NCI-H2081 treated with DMSO at 0.1 percent for 48 hours (cell line): ENCODE data around the gene ALDH6A1.
"Not testable (repeated sequence)": the region's sequence is repeated elsewhere in the genome, so short reads cannot be mapped to it uniquely, and the experiment has no call there.

Experiments
- DNase-seq: peaks from one replicate; lab custom pipeline; 2025; lab: John Stamatoyannopoulos, UW

Gene ALDH6A1

DNA sequence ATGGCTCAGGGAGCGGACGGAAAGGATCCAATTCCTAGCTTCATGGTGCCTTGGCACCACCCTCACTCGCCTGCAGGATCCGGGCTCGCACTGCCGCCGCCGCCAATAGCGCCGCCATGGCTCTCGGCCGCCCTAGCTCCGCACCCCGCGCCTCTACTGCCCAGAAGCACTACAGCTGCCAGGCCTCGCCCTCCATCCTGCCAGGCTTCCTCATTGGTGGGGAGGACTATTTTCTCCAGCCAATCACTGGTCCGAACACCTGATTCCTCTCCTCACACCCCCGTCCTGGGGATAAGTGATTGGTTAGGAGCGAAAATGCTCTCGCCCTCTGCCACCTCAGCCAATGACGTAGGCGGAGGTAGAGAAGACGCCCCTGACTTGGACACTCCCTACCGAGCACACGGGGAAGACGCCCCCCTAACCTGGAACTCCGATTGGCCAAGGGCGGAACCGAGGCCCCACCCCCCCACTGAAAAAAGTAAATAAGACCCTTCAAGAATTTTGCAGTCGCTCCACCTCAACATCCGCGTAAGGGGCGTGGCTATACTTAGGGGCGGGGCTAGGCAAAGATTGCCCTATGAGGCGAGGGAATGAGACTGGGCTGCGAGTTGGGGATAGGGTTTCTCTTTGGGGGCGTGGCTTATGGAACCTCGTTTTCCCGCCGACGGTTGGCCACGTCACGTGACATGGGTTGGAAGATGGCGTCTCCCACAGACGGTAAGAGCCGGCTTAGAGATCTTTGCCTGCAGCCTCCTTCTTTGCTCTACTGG, at the start of gene ALDH6A1, which contains the start of gene LIN52:
Gene ALDH6A1, minus strand, starts transcription at position 177 of the 770 bp plus-strand sequence. Its CDS starts 59 bp downstream, at position 118.
Gene LIN52, plus strand, starts transcription at position 680 of the 770 bp plus-strand sequence. Its CDS starts 19 bp downstream, at position 699.
- DNase-seq: peak; percentile 99

DNA sequence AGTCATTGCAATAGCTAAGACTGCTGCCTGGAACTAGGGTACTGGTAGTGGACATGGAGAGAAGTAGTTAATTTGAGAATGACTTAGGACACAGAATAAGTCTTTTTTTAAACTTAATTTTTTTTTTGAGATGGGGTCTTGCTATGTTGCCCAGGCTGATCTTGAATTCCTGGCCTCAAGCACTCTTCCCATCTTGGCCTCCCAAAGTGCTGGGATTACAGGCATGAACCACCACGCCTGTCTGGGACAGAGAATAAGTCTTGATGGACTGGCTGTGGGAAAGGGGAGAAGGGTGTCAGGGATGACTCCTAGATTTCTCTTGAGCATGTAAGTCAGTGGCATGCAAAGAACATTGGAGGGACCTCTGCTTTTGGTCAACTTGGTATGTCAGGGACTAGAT, 43.4 kb upstream of the ALDH6A1 start:
- DNase-seq: no peak

DNA sequence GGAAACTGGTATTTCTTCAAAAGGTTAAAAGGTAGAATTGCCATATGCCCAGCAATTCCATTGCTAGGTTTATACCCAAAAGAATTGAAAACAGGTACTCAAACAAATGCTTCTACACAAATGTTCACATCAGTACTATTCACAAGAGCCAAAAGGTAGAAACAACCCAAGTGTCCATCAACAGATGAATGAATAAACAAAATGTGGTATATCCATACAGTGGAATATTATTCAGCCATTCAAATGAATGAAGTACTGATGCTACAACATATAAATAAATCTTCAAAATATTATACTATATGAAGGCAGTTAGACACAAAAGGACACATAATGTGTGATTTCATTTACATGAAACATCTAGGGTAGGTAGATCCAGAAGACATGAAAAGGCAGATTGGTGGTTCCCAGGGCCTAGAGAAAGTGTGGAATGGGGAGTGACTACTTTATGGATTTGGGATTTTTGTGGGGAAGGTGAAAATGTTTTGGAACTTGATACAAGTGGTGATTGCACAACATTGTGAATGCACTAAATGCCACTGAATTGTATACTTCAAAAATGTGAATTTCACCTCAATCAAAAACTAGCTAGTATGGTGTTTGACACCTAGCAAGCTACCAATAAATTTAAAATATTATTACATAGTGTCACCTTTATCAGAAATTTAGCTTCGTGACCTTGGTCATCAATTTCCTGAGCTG, 42.2 kb upstream of the ALDH6A1 start:
- DNase-seq: no peak

DNA sequence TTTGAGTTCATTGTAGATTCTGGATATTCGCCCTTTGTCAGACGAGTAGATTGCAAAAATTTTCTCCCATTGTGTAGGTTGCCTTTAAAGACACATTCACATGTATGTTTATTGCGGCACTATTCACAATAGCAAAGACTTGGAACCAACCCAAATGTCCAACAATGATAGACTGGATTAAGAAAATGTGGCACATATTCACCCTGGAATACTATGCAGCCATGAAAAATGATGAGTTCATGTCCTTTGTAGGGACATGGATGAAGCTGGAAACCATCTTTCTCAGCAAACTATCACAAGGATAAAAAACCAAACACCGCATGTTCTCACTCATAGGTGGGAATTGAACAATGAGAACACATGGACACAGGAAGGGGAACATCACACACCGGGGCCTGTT, 41.2 kb upstream of the ALDH6A1 start:
- DNase-seq: not testable (repeated sequence)

DNA sequence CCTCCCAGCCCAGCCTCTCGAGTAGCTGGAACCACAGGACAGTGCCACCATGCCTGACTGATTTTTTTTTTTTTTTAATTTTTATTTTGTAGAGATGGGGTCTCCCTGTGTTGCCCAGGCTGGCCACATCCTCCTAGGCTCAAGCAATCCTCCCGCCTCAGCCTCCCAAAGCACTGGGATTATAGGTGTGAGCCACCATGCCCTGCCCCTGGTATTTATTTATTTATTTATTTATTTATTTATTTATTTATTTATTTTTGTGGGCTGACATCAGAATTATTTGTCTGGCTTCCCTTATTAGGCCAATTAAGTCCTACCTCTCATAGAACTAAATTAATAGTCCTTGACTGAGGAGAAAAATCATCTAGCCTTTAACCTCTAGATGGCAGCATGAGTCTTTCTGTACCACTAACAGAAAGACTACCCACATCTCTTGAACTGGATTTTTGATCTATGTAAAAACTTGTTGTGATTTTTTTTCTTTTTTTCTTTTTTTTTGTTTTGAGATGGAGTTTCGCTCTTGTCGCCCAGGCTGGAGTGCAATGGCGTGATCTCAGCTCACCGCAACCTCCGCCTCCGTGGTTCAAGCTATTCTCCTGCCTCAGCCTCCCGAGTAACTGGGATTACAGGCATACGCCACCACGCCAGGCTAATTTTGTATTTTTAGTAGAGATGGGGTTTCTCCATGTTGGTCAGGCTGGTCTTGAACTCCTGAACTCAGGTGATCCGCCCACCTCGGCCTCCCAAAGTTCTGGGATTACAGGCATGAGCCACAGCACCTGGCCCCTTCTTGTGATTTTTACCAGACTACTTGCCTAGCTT, 27.4 kb upstream of the ALDH6A1 start:
- DNase-seq: not testable (repeated sequence)

DNA sequence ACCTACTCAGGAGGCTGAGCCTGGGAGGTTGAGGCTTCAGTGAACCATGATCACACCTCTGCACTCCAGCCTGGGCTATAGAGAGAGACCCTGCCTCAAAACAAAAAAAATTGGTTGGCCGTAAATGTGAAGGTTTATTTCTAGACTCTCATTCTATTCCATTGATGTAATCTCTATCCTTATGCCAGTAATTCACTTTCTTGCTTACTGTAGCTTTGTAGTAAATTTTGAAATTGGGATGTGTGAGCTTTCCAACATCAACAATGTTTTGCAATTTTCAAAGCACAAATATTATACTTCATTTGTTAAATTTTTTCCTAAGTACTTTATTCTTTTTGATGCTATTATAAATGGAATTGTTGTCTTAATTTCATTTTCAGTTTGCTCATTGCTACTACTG, 25.1 kb upstream of the ALDH6A1 start:
- DNase-seq: no peak

DNA sequence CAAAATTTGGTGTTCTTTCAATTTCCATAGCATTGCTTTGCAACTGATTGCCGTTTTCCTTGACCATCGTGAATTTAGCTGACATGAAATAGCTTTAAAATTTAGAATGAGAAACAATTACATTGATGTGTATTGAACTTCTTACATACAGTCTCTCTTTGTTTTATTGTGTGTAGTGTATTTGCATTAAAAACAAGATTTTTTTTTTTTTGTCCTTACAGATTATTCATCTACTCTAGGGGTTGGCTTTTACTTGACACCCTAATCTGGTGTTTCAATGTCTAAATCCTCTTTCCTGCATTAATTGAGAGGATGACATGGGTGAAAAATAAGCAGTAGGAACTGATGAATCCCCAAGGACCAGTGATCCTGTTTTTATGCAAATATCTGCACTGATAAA, 21.1 kb upstream of the ALDH6A1 start:
- no peak for DNase-seq

DNA sequence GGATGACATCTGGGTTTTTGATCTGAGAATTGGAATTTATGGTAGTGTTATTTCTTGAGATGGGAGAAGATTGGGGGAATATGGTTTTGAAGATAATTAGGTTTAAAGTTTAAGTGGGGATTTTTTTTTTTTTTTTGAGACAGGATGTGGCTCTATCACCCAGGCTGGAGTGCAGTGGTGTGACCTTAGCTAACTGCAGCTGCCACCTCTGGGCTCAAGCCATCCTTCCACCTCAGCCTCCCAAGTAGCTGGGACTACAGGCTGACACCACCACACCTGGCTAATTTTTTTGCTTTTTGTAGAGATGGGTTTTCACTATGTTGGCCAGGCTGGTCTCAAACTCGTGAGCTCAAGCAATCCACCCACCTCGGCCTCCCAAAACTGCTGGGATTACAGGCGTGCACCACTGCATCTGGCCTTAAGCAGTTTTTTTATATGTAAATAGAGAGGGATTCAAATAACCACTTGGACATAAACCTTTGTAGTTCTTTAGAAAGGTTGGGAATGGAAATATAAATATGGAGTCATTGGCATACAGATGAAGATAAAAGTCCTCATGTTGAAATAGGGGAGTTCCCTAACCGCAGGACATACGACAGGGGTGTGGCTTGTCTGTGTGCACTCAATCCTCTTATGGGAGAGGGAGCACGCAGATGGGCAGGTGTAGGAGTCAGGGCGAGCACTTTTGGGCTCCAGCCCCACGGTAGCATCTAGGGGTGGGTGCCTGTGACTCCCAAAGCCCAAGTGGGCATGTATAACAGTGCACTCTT, 5.2 kb upstream of the ALDH6A1 start:
- DNase-seq: no peak

DNA sequence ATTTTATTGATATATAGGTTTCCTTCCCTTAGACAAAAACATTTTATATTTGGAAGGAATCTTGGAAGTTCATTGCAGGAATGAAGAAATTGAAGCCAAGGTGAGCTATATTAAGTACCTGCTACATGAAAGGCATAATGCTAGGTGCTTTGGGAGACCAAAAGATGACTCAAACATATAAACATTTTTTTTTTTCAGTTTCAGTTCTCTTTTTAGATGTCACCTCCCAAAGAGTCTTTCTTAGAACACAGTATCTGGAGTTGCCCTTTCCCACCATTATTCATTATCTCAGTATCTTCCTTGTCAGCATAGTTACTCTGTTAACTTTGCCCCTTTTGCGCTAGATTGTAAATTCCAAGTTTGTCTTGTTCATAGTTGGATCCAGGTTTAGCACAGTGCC, 1.6 kb upstream of the ALDH6A1 start:
- no peak for DNase-seq

DNA sequence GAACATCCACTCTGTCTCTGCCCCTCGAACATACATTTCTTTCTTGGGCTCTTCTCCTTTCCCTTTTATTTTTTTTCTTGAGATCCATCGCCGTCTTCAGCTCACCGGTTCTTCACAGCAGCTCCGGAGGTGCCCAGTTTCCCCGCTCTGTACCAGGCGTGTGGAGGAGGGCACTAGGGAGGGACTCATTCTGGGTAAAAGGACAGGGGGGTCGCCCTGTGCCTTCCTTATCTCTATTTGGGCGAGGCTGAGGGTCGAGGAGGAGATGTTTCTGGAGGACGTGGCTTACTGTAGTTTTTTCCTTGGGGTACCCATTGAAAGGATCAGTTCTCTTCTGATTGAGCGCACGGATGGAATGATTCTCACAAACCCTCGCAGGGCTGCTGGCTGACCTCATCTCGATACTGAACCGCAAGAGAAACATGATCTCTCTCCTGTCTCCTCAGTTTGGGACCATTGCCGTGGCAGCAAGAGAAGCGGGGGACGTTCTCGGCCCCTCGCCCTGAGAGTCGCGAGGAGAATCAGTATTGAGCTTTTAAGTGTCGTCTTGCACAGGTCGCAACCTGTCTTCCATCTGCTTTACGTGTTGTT, 889 bp upstream of the ALDH6A1 start:
- no peak for DNase-seq

DNA sequence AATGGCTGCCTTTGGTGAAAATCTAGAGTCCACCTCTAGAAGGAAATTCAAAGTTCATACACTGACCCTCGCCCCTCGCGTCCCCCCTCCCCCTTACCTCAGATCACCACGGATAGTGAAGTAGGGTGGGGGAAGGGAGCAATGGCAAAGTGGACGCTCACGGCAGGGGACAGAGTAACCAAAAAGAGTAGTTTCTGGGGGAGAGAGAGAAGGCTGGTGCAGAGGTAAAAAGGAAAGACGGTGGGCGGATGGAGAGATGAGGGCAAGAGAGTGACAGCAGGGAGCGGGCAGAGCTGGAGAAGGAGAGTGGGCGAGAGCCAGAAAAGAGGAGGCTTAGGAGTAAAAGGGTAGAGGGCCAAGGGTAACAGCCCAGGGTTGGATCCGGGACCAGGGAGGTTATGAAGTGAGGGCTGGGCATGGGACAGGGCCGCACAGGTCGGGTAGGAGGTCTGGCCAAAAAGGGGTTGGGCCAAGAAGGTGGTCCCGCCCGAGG, 423 bp downstream of the ALDH6A1 start:
- no peak for DNase-seq

DNA sequence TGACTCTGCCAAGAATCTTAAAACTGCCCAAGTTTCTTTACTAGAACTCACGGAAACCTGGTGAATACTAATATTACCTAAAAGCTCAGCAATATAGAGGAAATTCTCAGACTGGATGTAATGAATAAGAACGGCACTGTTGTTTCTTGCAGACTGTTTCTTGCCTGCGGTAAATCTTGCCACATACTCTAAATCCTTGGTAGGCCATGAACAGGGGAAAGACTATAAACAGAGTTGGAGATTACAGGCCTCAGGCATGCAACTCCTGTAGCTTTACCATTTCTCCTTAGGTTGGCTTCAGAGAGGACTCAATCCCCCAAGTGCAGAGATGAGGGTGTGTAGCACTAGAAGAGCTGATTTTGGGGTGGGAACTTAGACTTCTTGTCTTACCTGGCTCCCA, 1.1 kb downstream of the ALDH6A1 start:
- DNase-seq: no peak

DNA sequence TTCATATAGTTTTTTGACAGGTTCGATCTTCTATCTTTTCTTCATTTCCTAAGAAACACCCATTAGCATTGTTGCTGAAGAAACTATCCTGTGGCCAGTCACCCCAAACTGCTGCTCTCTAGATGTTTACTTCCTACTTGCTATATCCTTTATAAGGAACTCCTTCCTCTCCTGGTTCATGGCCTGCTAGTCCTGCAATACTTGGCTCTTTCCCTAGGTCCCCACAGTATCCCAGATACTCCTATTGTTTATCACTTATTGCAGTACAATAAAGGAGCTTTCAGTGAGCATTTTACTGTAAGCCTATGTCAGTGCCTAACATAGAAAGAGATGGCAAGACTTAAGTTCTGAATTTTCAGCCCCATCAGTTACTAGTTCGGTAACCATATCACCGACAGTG, 2.8 kb downstream of the ALDH6A1 start:
- DNase-seq: no peak

DNA sequence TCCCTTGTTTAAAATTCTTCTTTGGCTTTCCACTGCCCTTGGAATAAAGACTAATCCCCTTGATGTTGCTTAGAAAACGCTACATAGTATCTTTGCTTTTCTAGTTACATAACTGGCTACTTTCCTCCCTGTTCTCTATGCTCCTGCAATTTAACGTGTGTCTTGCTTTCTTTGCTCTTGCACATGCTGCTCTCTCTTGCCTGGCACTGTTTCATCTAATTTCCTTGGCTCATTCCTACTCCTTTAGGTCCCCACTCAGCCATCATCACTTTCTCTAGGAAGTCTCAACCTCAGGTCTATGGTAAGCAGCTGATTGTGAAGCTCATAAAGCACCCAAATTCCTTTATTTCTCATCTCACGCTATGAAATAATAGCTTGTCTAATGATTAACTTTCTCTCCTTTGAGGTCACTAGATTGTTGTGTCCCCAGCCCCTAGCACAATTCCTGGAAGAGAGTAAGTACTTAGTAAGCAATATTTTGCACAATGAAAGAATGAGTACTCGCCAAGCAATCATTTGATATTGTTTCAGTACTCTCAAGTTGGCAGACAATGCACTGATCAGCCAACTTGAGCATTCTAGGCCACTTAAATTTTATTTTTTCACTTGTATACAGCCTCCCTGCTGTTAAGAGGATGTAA, 3.3 kb downstream of the ALDH6A1 start:
- no peak for DNase-seq

DNA sequence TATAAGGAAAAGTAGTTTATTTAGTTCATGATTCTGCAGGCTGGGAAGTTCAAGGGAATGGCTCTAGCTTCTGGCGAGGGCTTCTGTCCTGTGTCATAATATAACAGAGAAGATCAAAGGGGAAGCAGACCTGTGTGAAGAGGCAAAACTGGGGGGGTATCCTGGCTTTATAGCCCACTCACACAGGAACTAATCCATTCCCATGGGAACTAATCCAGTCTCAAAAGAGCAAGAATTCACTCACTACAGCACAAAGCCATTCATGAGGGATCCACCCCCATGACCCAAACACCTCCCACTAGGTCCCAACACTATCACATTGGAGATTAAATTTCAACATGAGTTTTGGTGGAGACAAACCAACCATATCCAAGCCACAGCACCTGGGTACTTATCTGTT, 6.9 kb downstream of the ALDH6A1 start:
- no peak for DNase-seq

DNA sequence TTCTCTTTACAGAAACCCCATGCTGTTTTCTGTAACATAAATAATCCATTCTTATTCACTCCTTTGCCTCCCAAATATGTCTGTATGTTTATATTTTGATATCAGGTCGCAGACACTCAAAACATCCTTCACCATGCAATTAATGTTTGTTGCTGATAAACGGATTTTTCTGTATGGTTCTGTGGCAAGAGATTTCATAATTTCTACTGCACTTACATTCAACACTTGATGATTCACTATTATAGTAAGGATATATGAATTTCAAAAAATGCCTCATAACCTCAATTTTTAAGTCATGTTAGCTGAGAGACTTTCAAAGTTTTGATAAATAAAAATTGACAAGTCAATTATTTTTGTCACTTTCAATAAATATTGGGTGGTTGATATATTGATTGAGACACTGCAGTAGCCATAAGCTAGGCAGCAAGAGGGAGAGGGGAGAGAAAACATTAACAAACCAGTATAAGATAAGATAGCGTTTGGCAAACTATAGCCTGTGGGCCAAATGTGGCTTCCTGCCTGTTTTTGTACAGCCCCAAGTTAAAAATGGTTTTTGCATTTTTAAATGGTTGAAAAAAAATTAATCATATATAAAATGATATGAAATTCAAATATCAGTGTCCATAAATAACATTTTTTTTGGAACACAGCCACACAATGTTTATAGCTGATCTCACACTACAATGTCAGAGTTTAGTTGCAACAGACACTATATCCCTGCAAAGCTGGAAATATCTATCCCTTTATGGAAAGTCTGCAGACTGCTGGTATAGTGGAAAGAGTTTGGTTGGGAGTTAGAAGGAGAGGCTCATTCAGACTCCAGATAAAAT, 18.3 kb downstream of the ALDH6A1 start:
- no peak for DNase-seq

DNA sequence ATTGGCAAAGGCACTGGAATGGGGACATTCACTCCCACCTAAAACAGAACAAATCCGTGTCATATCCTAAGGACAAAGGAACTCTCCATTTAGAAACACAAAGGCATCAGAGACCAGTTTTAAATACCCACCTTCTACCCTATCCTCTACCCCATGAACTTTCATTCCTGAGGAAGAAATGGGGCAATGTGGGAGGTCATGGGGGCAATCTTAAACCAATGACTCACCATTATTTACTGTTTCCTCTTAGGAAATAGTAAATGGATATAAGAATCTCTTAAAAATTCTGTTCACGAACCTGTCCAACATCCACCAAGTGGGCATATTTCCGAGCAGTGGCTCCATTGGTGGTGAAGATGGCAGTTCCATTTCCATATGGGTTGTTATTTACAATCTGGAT, 19.4 kb downstream of the ALDH6A1 start:
- no peak for DNase-seq

DNA sequence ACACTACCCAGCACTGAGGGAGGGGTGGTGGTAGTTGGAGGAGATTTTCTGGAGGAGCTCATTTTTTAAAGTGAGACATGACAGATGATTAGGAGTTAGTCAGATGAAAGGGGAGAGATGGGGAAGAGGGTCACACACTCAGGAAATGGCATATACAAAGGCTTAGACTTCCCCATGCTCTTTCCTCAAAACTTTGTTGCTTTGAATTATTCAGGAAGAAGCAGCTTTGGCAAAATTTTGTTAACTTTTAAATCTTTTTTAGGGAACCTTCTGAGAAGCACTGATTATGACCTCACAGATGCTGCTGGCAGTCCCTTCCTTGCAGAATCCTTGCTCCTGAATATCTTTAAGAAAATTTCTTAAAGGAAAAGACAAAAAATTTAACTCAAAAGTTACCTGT, 19.8 kb downstream of the ALDH6A1 start:
- no peak for DNase-seq

DNA sequence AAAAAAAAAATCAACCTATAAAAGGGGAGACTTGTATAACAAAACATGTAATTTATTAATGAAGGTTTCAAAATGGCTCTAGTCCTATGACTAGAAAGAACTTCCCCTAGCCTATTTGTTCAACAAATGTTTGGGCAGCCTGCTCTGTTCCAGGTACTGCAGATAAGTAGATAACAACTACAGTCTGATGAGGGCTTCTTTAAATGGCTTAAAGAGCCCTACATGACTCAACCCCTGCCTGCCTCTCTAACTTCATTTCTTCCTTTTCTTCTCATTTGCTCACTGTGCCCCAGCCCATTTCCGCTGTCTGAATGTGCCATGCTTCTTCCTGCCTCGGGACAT, 21.5 kb downstream of the ALDH6A1 start:
- no peak for DNase-seq
